RWPE2 (cell line): ENCODE results near the gene GON4L.

ENCODE experiments used
- ATAC-seq: fragments of 200-7000 bp; cut with Tn5 transposase; 3 replicates; pipeline ENCODE4 v1.9.1; 2021; ENCODE audit warnings: low read depth
- DNase-seq: peaks from one replicate; pipeline ENCODE4 v3.0.0-alpha.2; 2020; ENCODE audit warnings: low spot score
- H3K27ac ChIP-seq: fragments of 450-650 bp; 2 replicates; pipeline ENCODE4 v1.5.1; 2017; ENCODE audit warnings: mild to moderate bottlenecking; ENCODE audit not compliant: poor library complexity, severe bottlenecking
- H3K27me3 ChIP-seq: fragments of 250-450 bp; sonication (Bioruptor Pico); 2 replicates; pipeline ENCODE4 v1.5.1; 2021; ENCODE audit warnings: mild to moderate bottlenecking, moderate library complexity; ENCODE audit not compliant: insufficient read depth, poor library complexity, severe bottlenecking
- H3K36me3 ChIP-seq: fragments of 250-450 bp; sonication (Bioruptor Pico); 2 replicates; pipeline ENCODE4 v1.5.1; 2020; ENCODE audit warnings: low read depth, mild to moderate bottlenecking, moderate library complexity
- H3K4me1 ChIP-seq: fragments of 250-450 bp; sonication (Bioruptor Pico); 2 replicates; pipeline ENCODE4 v1.5.1; 2021; ENCODE audit warnings: mild to moderate bottlenecking, moderate library complexity; ENCODE audit not compliant: insufficient read depth, poor library complexity, severe bottlenecking
- H3K4me3 ChIP-seq: fragments of 250-450 bp; sonication (Bioruptor Pico); 2 replicates; pipeline ENCODE4 v1.5.1; 2021; ENCODE audit warnings: mild to moderate bottlenecking, moderate library complexity; ENCODE audit not compliant: severe bottlenecking
- H3K9me3 ChIP-seq: fragments of 250-450 bp; sonication (Bioruptor Pico); 2 replicates; pipeline ENCODE4 v1.5.1; 2021; ENCODE audit warnings: mild to moderate bottlenecking, moderate library complexity; ENCODE audit not compliant: severe bottlenecking
- CTCF ChIP-seq: fragments of 450-650 bp; IDR thresholded peaks from one replicate; pipeline ENCODE4 v1.5.1; 2017; ENCODE audit warnings: mild to moderate bottlenecking, moderate library complexity; ENCODE audit not compliant: poor library complexity, severe bottlenecking

The GON4L gene

GRCh38 chr1:155856975-155857930 is at the start of gene GON4L:
TSS of gene GON4L (minus strand) at chr1:155857214. CDS start at chr1:155853780, 3,434 bp downstream.
- H3K4me3 ChIP-seq: peak within 1 kb of the TSS; percentile 55
- ATAC-seq: peak; percentile 91
- TF ChIP-seq CTCF: no peak

GRCh38 chr1:155904261-155904660 is 47.2 kb upstream of the GON4L start:
- DNase-seq (no peak), ATAC-seq (no peak)
- Histone ChIP-seq H3K9me3 (no peaks in the 10 kb centered on the region), H3K36me3 (peaks cover 100% of the 10 kb centered on the region), H3K27ac (no peak overlapping the region), H3K4me1 (no peaks in the 10 kb centered on the region), H3K27me3 (no peaks in the 10 kb centered on the region), H3K4me3 (no peak overlapping the region)
- TF ChIP-seq CTCF: no peak

More at GRCh38 chr1:155856975-155857930, at the start of gene GON4L:
- H3K9me3 ChIP-seq: no peaks in the 10 kb centered on the region
- peaks cover 2% of the 10 kb centered on the region for H3K4me1 ChIP-seq
- H3K27me3 ChIP-seq: no peaks in the 10 kb centered on the region
- DNase-seq: peak; percentile 85
- peak within 1 kb of the TSS; percentile 63 for H3K27ac ChIP-seq
- H3K36me3 ChIP-seq: peaks cover 33% of the 10 kb centered on the region

GRCh38 chr1:155900161-155900560 is 43.1 kb upstream of the GON4L start:
- no peaks in the 10 kb centered on the region for H3K9me3 ChIP-seq
- no peak overlapping the region for H3K4me3 ChIP-seq
- no peaks in the 10 kb centered on the region for H3K4me1 ChIP-seq
- ATAC-seq: no peak
- no peak for TF ChIP-seq CTCF
- no peak for DNase-seq
- no peaks in the 10 kb centered on the region for H3K27me3 ChIP-seq
- no peak overlapping the region for H3K27ac ChIP-seq
- H3K36me3 ChIP-seq: peaks cover 84% of the 10 kb centered on the region

GRCh38 chr1:155899683-155900082 is 42.7 kb upstream of the GON4L start:
- H3K9me3 ChIP-seq: no peaks in the 10 kb centered on the region
- H3K27ac ChIP-seq: no peak overlapping the region
- peaks cover 79% of the 10 kb centered on the region for H3K36me3 ChIP-seq
- DNase-seq: no peak
- ATAC-seq: no peak
- TF ChIP-seq CTCF: no peak
- no peak overlapping the region for H3K4me3 ChIP-seq
- H3K4me1 ChIP-seq: no peaks in the 10 kb centered on the region
- no peaks in the 10 kb centered on the region for H3K27me3 ChIP-seq

- Histone ChIP-seq H3K4me3 (no peak overlapping the region), H3K36me3 (peaks cover 71% of the 10 kb centered on the region), H3K9me3 (no peaks in the 10 kb centered on the region), H3K4me1 (peaks cover 4% of the 10 kb centered on the region), H3K27me3 (no peaks in the 10 kb centered on the region), H3K27ac (no peak overlapping the region)
- DNase-seq (no peak), ATAC-seq (no peak)
- TF ChIP-seq CTCF: no peak
Observed at GRCh38 chr1:155898888-155899287, 41.9 kb upstream of the GON4L start.
